ENCODE data around the gene ZNF451.
A peak's percentile ranks its signal among the peaks of the same experiment; 100 is the strongest.

ZNF451 gene

DNA sequence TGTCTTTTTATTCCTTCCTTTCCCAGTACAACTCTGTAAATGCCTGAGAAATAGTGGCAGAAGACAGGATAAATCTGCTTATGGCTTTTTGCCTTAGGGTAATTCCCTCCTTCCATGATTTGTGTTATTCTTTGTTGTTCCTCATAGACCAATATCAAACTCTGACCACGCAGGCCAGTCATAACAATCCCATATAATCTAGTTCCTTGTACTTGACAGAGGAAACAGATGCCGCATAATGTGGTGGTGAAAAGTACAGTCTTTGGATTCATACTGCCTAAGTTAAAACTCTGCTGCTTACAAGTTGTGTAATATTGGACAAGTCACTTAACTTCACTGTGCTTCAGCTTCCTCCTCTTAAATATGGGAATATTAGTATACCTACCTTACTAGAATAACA is 74.0 kb downstream of the ZNF451 start:
- DNase-seq, result no peak

DNA sequence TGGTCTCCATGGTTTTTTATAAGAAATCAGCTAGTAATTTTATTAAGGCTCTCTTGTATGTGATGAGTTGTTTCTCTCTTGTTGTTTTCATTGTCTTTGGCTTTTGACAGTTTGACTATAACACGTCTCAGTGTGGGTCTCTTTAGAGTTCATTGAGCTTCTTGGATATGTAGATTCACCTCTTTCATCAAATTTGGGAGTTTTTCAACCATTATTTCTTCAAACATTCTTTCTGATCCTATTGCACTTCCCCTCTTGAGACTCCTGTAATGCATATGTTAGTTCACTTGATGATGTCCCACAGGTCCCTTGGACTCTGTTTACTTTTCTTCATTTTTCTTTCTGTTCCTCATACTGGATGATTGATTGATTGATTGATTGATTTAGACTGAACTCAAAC is 75.1 kb downstream of the ZNF451 start:
- no peak for DNase-seq

- peak; percentile 92 for DNase-seq
These were observed 82.4 kb downstream of the ZNF451 start, which contains the start of gene BAG2 for GRCh38 chr6:57172136-57173055. Gene BAG2 (plus strand): TSS chr6:57172326. CDS start chr6:57172698, 372 bp downstream.

GRCh38 chr6:57173056-57173885 is 83.3 kb downstream of the ZNF451 start:
- peak; percentile 57 for DNase-seq

DNA sequence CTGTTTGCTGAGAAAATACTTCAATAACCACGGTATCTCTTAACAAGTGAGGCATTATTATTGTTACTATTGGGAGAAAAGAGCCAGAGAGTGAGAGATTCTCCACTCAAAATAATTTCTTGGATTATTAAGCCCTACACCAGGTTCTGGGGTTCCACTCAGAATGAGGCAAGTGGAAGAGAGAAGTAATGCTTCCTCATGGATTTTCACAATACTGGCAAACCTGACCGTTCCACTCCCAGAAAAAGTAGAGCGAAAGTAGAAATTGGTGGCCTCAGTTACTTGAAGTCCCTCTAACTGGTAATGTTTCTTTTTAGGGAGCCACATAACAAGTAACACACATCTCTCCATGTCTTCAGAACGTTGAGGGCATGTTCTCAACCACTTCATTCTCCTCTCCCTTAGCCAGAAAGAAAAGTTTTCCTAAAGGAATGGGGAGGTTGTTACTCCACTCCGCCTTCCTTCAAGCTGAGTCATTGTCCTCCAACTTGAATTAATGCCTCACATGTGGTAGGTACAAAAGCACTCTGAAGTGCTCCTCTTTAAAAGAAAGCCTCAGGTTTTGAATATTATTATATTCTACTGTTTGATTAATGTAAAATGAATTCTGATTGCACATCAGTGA is 84.0 kb downstream of the ZNF451 start:
- no peak for DNase-seq

DNA sequence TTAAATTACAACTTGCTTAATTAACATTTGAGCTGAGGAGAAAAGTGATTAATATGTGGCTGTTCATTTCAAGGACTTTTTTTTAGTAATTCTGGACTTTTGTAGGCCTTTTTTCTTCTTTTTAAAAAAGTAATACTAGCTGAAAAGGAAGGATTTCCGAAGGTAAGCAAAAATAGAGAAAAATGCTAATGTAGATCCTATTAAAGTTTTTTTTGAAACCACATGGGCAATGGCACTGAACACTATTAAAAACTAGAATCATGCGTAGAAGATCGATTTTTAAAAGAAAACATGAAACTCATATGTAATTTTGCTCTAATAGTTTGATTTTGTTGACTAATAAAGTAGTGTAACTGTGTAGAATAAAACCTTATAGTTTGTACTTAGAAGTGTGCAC is 84.5 kb downstream of the ZNF451 start:
- DNase-seq, result no peak

DNA sequence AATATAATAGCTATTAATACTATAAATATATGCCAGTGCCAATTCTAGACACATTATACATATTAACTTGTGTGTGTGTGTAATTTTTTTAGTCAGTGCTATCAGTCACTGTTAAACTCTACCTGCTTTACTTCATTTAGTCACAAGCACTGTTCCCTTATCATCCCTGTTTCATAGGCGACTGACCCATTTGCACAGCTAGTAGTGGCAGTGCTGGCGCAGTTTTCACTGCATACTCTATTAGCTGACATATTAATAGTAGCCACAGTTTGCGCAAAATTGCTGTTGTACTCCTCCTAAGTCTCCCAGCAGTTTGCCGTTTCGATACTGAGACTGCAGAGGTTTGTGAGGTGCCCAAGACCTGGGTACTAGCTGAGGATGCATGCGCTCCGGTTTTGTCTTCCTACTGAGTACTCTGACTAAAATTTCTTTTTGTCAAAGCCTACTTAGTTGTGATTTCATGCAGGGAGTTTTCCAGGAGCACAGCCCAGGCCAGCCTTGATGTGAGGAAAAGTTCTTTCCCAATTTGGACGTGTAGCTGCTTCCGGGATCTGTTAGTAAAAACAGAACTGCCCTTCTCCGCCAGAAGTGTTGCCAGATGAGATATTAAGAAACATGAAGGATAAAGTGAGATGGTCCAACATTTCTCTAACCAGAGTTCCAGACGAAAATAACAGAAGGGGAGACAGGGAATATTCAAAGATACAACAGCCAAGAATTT is 87.7 kb downstream of the ZNF451 start:
- DNase-seq, result no peak

- DNase-seq, result no peak
These were observed 90.6 kb downstream of the ZNF451 start for GRCh38 chr6:57180596-57180995.

- no peak for DNase-seq
These were observed 92.0 kb downstream of the ZNF451 start for GRCh38 chr6:57182017-57182432.

GRCh38 chr6:57183336-57183735 is 93.3 kb downstream of the ZNF451 start:
- DNase-seq, result no peak

DNA sequence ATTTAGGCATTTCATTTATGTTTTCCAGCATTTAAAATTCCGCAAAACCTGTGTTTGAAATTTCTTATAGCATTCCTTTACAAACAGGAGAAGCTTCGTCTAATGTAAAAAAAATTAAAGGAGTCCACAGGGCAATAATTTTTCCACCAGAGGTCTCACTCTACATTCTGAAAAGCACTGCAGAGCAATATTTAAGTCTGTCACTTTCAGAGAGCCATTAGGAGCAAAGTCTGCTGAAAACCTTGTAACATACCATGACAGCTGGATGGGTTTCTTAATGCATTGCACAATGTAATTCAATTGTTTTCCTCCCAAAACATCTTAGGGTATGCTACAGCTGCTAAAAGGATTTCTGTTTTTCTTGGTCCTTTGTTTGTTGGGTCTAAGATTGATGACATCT is 100.2 kb downstream of the ZNF451 start:
- DNase-seq, result no peak

DNA sequence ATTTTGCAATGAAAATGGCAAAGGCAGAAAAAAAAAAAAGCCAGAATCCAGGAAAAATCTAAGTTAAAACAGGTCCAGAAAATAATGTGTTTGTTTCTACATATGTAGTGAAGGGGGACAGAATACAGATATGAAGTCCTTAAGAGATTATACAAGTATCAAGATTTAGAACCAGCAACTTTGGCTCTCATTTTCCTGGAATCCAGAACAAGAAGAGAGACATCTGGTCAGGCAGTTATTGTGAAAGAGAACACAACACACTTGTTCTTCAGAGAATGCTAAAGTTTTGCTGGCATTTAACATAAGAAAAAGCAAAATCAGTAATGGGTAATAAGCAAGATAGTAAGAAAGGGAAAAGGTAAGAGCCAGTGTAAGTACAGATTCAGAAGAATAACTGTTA is 103.2 kb downstream of the ZNF451 start:
- no peak for DNase-seq

DNA sequence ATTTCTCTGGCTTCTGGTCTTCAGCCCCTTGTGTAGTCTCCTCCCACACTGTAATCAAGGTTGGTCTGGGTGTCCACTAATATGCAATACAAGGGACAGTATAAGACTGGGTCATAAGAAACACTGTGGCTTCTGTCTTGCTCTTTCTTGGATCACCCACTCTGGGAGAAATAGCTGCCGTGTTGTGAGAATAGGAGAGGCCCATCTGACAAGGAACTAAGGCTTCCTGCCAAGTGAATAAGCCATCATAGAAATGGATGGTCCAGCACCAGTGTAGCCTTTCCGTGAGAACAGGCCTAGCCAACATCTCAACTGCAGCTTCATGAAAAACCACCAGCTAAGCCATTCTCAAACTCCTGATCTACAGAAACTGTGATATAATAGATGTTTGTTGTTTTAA is 105.5 kb downstream of the ZNF451 start:
- DNase-seq, result no peak

GRCh38 chr6:57198926-57199636 is 109.1 kb downstream of the ZNF451 start:
- DNase-seq, result no peak

DNA sequence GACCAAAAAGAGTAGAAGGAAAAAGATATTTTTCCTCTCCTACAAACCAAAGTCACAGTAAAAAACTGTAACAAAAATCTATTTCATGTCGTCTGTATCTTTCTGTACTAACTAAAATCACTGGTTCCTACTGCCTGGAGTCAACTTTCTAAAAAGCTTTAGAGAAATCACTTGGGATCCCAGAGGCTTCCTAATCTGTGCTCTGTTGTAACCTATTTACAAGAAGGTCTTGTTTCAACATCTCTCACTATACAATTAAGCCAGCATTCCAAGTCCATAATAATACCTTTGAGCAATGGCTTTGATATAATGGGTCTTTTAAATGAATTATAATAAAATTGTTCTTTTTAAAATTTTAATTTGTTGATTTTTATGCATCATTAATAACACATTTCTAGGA is 111.7 kb downstream of the ZNF451 start:
- DNase-seq, result no peak

DNA sequence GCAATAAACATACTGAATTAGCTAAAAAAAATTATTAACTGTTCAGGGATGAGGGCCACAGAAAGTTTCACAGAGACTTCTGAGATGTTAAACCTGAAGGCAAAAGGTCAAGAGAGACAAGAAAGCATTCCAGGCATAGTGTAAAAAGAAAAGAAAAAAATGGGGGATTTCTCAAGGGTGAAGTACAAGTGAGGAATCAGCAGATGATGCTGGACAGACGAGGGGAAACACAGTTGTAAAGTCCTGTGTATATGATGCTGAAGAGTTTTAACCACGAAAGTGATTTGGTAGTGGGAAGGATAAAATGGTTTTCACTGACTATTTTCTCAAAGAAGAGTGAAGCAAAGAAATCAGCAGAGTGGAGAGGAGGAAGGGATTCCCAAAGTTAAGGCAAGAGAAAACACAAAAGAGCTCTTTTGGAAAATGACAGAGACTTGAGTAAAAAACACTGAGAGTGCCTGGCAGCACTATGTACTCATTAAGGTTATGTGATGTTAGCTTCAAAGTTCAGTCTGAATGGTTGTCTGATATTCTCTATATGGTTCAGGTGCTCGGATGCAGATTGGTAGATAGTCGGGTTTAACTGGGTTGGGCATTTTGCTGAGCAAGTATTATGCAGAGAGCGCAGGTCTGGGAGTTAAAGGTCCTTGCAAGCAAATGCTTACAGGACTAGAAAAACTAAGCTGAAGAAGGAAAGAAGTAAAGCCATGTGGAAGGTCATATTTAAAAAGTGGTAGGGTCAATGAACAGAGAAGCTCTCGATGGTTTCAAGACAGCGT is 115.8 kb downstream of the ZNF451 start:
- no peak for DNase-seq

GRCh38 chr6:57207141-57207540 is 117.2 kb downstream of the ZNF451 start:
- DNase-seq, result no peak

DNA sequence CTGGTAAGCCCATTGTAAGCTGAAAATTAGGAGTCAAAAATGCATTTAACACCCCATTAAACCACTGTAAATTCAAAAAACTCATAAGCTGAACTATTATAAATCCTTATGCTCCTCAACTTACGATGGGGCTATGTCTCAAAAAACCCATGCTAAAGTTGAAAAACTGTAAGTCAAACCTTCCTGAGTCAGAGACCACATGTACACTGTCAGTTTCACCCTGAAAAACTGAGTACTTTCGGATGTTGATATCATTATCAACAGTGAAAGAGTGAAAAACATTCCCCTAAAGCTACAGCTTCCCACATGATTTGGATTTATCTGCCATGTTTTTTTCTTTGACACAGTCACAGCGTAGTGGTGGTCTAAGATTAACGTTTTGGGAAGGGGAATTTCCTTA is 117.9 kb downstream of the ZNF451 start:
- no peak for DNase-seq

- no peak for DNase-seq
These were observed 119.0 kb downstream of the ZNF451 start for GRCh38 chr6:57209030-57209429.

- no peak for DNase-seq
These were observed 120.1 kb downstream of the ZNF451 start for GRCh38 chr6:57210060-57210459.

- no peak for DNase-seq
These were observed 125.3 kb downstream of the ZNF451 start for GRCh38 chr6:57215260-57215659.
